ENCODE data around the gene LHFPL3. TPM values are rescaled to one million over a fixed set of nuclear protein-coding genes. Genes with fewer than 3 reads are reported as not detected.

The LHFPL3 gene
- total RNA-seq, 4 donors from 2014 or later: not detected

DNA sequence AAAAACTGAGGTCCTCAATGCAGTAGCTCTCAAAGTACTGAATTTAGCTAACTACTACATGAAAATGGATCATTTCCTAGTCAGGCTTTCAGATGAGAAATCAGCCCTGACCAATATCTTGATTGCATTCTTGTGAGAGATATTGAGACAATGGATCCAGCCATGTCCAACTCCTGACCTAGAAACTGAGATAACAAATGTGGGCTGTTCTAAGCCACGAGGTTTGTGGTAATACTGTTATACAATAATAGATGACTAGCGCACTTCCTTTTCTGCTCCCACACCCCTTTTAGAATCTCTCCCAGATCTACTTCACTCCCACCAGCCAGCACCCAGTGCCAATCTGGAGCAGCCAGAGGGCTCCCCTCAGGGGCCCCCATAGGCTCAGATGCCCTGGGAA, 476.3 kb downstream of the LHFPL3 start:
- Histone ChIP-seq H3K4me1 (no peaks in the 10 kb centered on the region), H3K36me3 (no peaks in the 10 kb centered on the region), H3K27ac (no peak overlapping the region), H3K27me3 (no peaks in the 10 kb centered on the region), H3K4me3 (no peak overlapping the region), H3K9me3 (no peaks in the 10 kb centered on the region)
- DNase-seq: no peak
- TF ChIP-seq, protein P1, sequence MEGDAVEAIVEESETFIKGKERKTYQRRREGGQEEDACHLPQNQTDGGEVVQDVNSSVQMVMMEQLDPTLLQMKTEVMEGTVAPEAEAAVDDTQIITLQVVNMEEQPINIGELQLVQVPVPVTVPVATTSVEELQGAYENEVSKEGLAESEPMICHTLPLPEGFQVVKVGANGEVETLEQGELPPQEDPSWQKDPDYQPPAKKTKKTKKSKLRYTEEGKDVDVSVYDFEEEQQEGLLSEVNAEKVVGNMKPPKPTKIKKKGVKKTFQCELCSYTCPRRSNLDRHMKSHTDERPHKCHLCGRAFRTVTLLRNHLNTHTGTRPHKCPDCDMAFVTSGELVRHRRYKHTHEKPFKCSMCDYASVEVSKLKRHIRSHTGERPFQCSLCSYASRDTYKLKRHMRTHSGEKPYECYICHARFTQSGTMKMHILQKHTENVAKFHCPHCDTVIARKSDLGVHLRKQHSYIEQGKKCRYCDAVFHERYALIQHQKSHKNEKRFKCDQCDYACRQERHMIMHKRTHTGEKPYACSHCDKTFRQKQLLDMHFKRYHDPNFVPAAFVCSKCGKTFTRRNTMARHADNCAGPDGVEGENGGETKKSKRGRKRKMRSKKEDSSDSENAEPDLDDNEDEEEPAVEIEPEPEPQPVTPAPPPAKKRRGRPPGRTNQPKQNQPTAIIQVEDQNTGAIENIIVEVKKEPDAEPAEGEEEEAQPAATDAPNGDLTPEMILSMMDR (IDR thresholded peaks at IDR 0.05): no peak
- no peak for TF ChIP-seq POLR2A (IDR thresholded peaks at IDR 0.05)

- Histone ChIP-seq H3K36me3 (no peaks in the 10 kb centered on the region), H3K27ac (no peak overlapping the region), H3K4me3 (no peak overlapping the region), H3K4me1 (no peaks in the 10 kb centered on the region), H3K27me3 (no peaks in the 10 kb centered on the region), H3K9me3 (no peaks in the 10 kb centered on the region)
- TF ChIP-seq, protein P1 (IDR thresholded peaks at IDR 0.05): no peak
- TF ChIP-seq POLR2A (IDR thresholded peaks at IDR 0.05): no peak
- DNase-seq: no peak
Measured at GRCh38 chr7:104805449-104806317, 477.3 kb downstream of the LHFPL3 start.

DNA sequence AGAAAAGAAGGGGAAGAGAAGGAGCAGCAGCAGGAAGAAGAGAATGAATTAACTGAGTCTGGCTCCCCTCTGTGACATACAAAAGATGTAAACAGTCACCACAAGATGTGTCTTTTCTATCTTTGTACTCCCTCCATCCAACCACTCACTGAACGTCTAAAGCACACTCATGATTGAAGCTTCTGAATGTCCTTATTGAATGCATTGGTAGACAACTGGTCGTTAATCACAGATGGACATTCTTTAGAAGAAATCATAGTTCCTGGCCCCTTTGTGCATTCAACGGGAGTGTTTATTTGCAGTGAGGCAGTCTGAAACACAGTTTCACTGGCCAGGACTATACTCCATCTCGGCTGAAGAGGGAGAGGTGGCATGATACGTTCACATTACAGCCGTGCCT, 479.3 kb downstream of the LHFPL3 start:
- Histone ChIP-seq H3K4me1 (no peaks in the 10 kb centered on the region), H3K27me3 (no peaks in the 10 kb centered on the region), H3K27ac (no peak overlapping the region), H3K36me3 (no peaks in the 10 kb centered on the region), H3K9me3 (no peaks in the 10 kb centered on the region), H3K4me3 (no peak overlapping the region)
- DNase-seq: no peak
- TF ChIP-seq POLR2A (IDR thresholded peaks at IDR 0.05): no peak
- TF ChIP-seq, protein P1 (IDR thresholded peaks at IDR 0.05): no peak

DNA sequence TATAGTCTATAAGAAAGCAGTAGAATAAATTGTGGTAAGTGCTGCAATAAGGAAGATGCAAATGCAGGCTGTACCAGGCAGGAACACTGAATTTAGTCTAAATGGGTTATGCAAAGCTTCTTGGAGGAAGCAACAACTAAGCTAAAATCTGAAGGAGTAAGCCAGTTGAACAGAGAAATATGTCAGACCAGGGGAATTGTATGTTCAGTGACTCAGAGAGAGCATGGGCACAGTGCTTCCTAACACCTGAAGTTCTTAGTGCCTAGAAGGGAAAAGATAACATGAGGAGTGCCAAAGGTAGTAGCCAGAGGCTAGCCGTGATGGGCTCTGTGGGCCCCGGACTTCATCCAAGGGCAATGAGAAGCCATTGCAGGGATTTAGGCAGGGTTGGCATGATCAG, 481.5 kb downstream of the LHFPL3 start:
- H3K27me3 ChIP-seq: no peaks in the 10 kb centered on the region
- H3K27ac ChIP-seq: no peak overlapping the region
- no peaks in the 10 kb centered on the region for H3K36me3 ChIP-seq

DNA sequence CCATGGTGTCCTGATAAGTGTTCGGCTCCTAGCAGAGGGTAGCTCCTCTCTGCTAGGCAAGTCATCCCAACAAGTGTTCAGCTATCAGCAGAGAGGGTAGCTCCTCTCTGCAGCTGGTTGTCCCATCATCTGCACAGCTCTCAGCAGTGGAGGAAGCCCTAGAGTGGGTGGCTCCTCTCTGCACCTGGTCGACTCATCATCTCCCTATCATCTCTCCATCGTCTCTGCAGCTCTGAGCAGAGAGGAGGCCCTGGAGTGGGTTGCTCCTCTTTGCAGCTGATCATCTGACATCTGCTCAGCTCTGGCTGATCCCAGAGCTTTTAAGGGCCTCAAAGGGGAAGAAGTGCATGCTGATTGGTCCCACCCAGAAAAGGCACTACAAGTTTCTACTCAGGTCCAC, 485.7 kb downstream of the LHFPL3 start:
- no peaks in the 10 kb centered on the region for H3K4me1 ChIP-seq
- H3K9me3 ChIP-seq: no peaks in the 10 kb centered on the region
- DNase-seq: no peak
- no peaks in the 10 kb centered on the region for H3K36me3 ChIP-seq
- H3K27me3 ChIP-seq: no peaks in the 10 kb centered on the region
- no peak overlapping the region for H3K4me3 ChIP-seq
- TF ChIP-seq, protein P1 (IDR thresholded peaks at IDR 0.05): no peak
- TF ChIP-seq POLR2A (IDR thresholded peaks at IDR 0.05): no peak
- no peak overlapping the region for H3K27ac ChIP-seq

More for the DNA sequence above, 481.5 kb downstream of the LHFPL3 start:
- Histone ChIP-seq H3K9me3 (no peaks in the 10 kb centered on the region), H3K4me3 (no peak overlapping the region), H3K4me1 (no peaks in the 10 kb centered on the region)
- DNase-seq: no peak
- TF ChIP-seq POLR2A (IDR thresholded peaks at IDR 0.05): no peak
- TF ChIP-seq, protein P1 (IDR thresholded peaks at IDR 0.05): no peak

Data from Peyer's patch (tissue), 4 donors.